ENCODE data around the gene ABR.
"Not testable (repeated sequence)": the region's sequence is repeated elsewhere in the genome, so short reads cannot be mapped to it uniquely, and the experiment has no call there.

The ABR gene

GRCh38 chr17:1112875-1113274 is 66.9 kb downstream of the ABR start:
- DNase-seq: no peak

DNA sequence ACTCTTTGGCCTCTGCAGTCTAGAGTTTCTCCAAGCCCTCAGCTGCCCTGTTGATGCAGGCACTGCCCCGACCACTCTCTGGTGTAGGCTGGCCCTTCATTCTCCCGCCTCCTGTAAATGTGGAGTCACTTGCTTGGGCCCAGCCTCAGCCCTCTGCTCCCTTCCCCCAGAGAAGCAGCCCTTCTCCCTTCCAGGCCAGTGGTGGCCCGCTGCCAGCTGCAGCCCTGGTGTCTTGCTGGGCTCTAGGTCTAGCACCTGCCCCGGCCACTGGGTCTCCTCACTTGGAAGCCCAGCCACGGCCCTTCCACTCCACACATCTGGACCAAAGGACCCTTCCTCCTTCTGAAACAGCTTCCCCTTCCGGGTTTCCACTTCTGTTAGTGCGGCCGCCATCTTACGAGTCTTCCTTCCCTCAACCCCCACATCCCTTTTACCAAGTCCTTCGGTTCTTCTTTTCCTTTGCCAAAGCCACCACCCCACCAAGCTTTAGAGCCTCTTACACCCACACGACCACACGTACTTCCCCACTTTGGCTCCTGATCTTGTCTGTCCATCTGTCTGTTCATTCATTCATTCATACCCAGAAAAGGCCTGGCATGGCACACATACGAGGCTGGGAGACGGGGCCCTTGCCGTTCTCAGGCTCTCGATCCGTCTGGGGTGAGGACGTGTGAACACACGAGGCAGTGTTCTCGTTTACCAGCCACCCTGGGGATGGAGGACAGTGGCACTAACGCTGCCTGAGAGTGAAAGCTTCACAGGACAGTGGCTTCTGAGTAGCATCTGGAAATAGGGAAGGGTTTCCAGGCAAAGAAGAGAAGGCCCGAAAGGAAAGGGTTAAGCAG is 68.0 kb downstream of the ABR start:
- DNase-seq: peak; percentile 26

- DNase-seq: peak; percentile 80
Observed at GRCh38 chr17:1110862-1111598, 68.8 kb downstream of the ABR start.

- no peak for DNase-seq
Observed at GRCh38 chr17:1110541-1110861, 69.3 kb downstream of the ABR start.

- no peak for DNase-seq
Observed at GRCh38 chr17:1109606-1110540, 69.9 kb downstream of the ABR start.

GRCh38 chr17:1108765-1109605 is 70.8 kb downstream of the ABR start:
- DNase-seq: peak; percentile 63

DNA sequence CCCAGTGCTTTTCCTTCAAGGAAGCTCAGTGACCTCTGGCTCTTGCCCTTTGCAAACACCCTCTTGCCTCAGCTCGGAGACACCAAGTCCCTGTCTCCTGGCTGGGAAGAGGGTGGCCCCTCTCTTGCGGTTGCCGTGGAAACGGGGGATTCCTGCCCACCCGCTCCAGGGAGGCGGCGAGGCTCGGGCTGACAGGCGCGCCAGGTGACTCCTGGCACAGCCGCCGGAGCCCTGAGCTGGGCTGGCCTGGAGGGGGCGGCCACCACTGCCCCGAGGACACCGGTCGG is 71.4 kb downstream of the ABR start:
- no peak for DNase-seq

GRCh38 chr17:1107777-1108477 is 71.9 kb downstream of the ABR start:
- DNase-seq: no peak

DNA sequence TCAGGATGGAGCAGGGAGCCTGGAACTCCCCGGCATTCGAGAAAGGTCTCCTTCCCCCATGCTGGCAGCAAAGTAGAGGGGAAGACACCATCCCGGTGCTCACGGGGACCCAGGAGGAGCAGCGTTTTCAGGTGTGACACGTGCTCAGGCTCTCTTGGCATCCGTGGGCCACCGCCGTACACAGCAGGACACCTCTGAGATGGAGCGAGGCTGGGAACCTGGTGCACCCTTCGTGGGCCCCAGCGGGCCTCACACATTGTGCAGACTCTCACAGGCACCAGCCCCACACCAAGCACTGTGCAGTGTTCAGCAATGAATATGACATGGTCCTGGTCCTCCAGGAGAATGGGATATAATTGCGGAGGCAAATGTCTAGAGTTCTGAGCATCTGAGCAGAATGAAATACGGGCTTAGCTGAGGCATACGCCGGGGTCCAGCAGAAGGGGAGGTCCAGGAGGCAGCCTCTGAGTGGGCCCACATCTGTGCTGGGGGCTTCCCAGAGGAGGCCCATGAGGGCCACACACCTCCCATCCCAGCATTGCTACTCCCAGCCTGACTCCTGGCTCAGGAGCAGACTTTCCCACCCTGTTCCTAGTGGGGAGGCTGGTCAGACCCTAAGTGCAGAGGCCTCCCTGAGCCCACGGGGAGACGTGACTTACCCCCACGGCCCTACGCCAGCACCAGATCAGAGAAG is 72.6 kb downstream of the ABR start:
- DNase-seq: no peak

GRCh38 chr17:1104222-1104621 is 75.6 kb downstream of the ABR start:
- no peak for DNase-seq

DNA sequence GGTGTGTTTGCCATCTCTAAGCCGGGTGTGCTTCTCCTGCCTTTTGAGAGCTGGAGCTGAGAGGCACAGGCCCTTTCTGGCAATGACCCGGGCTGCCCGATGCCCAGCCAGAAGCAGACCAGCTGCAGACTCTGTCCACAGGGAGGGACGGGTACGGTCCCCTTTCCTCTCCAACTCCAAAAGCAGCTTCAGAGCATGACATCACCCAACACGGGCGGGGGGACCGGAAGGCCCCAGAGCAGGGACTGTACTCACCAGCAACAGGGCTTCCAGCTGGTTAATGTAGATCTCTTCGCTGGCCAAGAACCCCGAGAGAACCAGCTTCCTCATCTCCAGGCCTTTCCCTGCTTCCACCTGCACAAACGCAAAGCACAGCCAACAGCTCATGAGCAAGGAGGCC is 79.4 kb downstream of the ABR start:
- DNase-seq: no peak

GRCh38 chr17:1099242-1099641 is 80.5 kb downstream of the ABR start:
- no peak for DNase-seq

DNA sequence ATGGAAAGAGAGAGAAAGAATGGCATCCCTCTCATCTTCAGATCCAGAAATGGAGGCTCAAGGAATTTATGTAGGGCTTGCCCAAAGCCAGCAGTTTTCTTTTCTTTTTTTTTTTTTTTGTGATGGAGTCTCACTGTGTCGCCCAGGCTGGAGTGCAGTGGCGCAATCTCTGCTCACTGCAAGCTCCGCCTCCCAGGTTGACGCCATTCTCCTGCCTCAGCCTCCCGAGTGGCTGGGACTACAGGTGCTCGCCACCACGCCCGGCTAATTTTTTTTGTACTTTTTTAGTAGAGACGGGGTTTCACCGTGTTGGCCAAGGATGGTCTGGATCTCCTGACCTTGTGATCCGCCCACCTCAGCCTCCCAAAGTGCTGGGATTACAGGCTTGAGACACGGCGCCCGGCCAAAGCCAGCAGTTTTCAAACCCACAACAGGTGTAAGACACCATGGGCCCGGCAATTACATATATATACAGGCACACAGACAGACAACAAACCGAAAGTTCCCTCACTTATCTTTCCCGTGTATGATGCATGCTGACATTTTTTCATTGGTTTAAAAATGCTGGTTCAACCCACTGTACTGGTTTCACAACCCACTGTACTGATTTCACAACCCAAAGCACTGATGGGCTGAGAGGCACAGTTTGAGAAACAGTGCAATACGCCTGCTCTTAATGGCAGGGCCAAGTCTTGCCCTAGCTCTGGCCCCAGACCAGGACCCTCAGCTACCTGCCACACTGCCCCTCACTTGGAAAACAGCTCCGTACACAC is 81.6 kb downstream of the ABR start:
- DNase-seq: not testable (repeated sequence)

- DNase-seq: no peak
Observed at GRCh38 chr17:1096215-1096614, 83.6 kb downstream of the ABR start.

- DNase-seq: no peak
Observed at GRCh38 chr17:1095853-1096173, 84.0 kb downstream of the ABR start.

DNA sequence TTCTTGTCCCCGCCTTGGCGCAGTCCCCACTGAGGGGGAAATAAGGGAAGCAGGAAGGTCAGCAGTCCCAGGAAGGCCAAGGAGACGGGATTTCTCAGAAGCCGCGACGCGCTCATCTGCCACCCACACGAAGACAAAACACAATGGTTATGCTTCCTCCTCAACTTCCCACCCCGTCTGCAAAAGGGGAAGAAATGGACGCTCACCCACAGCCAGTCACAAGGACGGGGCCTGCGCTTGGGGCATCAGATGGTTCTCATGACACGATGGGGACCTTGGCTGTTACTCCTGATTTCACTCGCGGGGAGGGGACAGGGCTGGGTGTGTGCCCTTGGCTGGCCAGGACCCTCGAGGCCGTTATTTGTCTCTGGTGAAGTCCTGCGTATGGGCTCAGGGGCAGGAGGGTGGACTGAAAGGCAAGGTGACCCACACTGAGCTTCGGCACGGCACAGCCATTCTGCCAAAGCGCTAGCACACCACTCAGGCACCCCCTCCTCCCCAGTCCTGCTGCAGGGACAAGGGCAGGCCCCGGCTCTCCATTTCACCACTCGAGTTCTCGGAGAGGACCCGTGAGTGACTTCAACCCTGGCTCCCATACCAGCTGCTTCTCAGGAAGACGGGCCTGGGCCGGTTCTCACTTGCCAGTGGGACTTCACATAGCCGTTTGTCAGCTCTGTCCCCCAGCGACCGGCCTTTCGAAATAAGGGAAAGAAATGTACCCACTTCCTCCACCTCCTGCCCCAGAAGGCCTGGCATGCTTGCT is 84.5 kb downstream of the ABR start:
- DNase-seq: peak; percentile 61

DNA sequence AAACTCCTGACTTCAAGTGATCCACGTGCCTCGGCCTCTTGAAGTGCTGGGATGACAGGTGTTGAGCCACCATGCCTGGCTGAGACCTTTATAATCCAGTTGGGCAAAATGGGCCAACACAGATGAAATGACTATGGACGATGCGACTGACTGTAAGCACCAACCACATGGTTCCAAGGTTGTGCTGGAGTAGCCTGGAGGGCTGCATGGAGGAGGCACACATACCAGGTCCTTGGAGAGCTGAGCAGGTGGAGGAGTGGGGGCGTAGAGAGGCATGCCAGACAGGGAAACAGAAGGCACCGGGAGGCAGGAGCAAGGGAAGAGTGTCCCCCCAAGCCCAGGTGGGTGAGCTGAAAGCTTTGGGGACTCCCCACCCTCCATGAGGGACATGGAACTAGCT is 85.2 kb downstream of the ABR start:
- DNase-seq: no peak

DNA sequence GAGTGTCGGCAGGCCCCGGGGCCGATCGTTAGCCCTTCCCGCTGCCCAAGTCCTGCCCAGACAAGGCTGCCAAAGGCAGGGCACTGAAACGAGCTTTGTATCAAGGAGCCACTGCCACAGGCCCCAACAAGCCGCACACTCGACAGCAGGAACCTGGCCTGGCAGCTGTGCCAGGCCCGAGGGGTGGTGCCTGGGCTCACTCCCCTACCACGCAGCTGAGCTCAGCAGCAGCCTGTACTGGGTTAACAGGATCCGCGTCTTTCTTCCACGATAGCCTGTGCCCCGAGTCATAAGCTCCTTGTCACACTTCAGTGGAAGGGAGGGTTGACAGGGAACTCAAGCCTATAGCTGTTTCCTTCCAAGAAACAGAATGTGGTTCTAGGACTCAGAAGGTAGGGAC is 87.9 kb downstream of the ABR start:
- no peak for DNase-seq

DNA sequence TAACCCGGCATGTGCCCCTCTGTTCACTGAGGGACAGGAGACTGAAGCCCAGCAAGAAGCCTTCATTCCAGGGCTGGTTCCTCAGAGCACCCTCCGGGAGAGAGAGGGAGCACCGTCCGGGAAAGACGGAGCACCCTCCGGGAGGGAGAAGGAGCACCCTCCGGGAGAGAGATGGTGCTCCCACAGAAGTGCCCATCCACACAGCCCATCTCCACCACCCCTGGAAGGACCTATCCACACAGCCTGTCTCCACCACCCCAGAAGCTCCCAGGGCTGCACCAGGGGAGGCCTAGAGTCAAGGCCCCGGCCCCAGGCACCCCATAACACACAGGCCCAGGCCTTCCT is 88.6 kb downstream of the ABR start:
- DNase-seq: no peak

Data from CD4-positive, alpha-beta T cell treated with Interleukin-15 for 1 hour (primary cell).